PFSK-1 (cell line): ENCODE measurements around the gene SPRYD7.

Experiments
- POLR2AphosphoS5 ChIP-seq: IDR thresholded peaks from 2 replicates; pipeline ENCODE4 v1.6.1; 2012; ENCODE audit warnings: low read depth, mild to moderate bottlenecking, control low read depth, low read length, moderate library complexity
- REST ChIP-seq, 2 experiments: IDR thresholded peaks; 2 replicates each; pipeline versions ENCODE4 v1.6.1 to v1.8.0; 2011 to 2012; ENCODE audit warnings: low read depth in 2 of 2, low read length in 2 of 2, control low read depth in 1 of 2, inconsistent platforms in 1 of 2, mild to moderate bottlenecking in 1 of 2, moderate library complexity in 1 of 2; ENCODE audit not compliant: insufficient read depth in 1 of 2
- TAF1 ChIP-seq: IDR thresholded peaks from 2 replicates; pipeline ENCODE4 v1.6.1; 2012; ENCODE audit warnings: low read length, control low read depth, borderline replicate concordance; ENCODE audit not compliant: insufficient read depth

GRCh38 chr13:49897713-49898112 is 38.4 kb downstream of the SPRYD7 start:
- TF ChIP-seq POLR2AphosphoS5 (no peak), REST (IDR thresholded peaks at IDR 0.05; ENCODE audit: insufficient read depth in 1 of 2, low read depth in 2 of 2, low read length in 2 of 2) (no peak), TAF1 (no peak)
